ENCODE results near the gene CARMIL1.

DNA sequence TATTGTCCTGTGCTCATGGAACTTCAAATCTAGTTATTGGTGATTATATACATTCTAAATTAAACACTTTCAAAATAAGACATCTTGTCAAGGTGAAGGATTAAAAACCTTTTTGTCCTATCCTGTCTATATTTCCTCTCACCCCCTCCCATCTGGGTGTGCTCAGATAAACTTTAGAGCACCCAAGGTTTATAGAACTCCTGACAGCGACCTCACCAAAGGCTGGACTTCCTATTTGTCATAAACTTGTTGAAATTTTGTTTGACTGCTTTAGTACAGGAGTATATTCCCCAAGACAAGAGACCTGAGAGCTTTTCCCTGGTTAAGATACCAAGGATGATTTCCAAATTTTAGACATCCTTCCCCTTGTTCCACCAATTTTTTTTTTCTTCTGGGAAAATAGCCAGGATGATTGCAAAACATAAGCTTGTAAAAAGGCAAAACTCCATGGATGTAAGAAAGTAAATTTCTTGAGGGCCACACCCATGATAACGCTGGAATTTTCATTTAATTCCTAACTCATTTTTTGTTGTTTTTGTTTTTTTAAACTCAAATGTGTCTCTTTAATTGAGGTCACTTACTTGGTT, 33.0 kb downstream of the CARMIL1 start:
- TF ChIP-seq ASH2L (IDR thresholded peaks at IDR 0.05; ENCODE audit: low read length) (no peak), CHD2 (IDR thresholded peaks at IDR 0.05; ENCODE audit: low read length) (no peak), RAD21 (IDR thresholded peaks at IDR 0.05 in 1 of 2, conservative IDR thresholded peaks at IDR 0.05 in 1 of 2; ENCODE audit: low read depth in 2 of 2, low read length in 2 of 2) (no peak), E2F6 (IDR thresholded peaks at IDR 0.05) (no peak), HDAC6 (IDR thresholded peaks at IDR 0.05; ENCODE audit: low read depth, low read length) (no peak), CTCF (IDR thresholded peaks at IDR 0.05; ENCODE audit: control extremely low read depth in 1 of 3, insufficient read depth in 1 of 3, low read depth in 1 of 3, low read length in 3 of 3) (no peak), SP2 (IDR thresholded peaks at IDR 0.05; ENCODE audit: low read length) (no peak), POLR2A (IDR thresholded peaks at IDR 0.05; ENCODE audit: control extremely low read depth in 1 of 2, low read depth in 2 of 2, low read length in 2 of 2) (no peak), POLR2AphosphoS5 (IDR thresholded peaks at IDR 0.05; ENCODE audit: low read depth, low read length) (no peak), SP1 (IDR thresholded peaks at IDR 0.05; ENCODE audit: low read depth, low read length) (no peak), EGR1 (IDR thresholded peaks at IDR 0.05; ENCODE audit: borderline replicate concordance, low read depth, low read length) (no peak), SIRT6 (IDR thresholded peaks at IDR 0.05; ENCODE audit: low read length) (no peak), CBX8 (IDR thresholded peaks at IDR 0.05; ENCODE audit: borderline replicate concordance, low read depth, low read length) (no peak)

All from H1 (cell line).